ENCODE results near the gene EIF4A3. TPM values are rescaled to one million over a fixed set of nuclear protein-coding genes. Genes with fewer than 3 reads are reported as not detected.
"Not testable (repeated sequence)": the region's sequence is repeated elsewhere in the genome, so short reads cannot be mapped to it uniquely, and the experiment has no call there.

Gene EIF4A3
- polyA plus RNA-seq, 3 donors = 122 to 138 (median 127) TPM

- no peak for DNase-seq (ENCODE audit: low read depth in 3 of 3, low spot score in 2 of 3)
These were observed 27.0 kb upstream of the EIF4A3 start for GRCh38 chr17:80173916-80174315.

- DNase-seq (ENCODE audit: low read depth in 3 of 3, low spot score in 2 of 3) = no peak
These were observed 26.2 kb upstream of the EIF4A3 start for GRCh38 chr17:80173126-80173525.

GRCh38 chr17:80171681-80172080 lies 24.8 kb upstream of the EIF4A3 start:
- DNase-seq (ENCODE audit: low read depth in 3 of 3, low spot score in 2 of 3) = no peak

DNA sequence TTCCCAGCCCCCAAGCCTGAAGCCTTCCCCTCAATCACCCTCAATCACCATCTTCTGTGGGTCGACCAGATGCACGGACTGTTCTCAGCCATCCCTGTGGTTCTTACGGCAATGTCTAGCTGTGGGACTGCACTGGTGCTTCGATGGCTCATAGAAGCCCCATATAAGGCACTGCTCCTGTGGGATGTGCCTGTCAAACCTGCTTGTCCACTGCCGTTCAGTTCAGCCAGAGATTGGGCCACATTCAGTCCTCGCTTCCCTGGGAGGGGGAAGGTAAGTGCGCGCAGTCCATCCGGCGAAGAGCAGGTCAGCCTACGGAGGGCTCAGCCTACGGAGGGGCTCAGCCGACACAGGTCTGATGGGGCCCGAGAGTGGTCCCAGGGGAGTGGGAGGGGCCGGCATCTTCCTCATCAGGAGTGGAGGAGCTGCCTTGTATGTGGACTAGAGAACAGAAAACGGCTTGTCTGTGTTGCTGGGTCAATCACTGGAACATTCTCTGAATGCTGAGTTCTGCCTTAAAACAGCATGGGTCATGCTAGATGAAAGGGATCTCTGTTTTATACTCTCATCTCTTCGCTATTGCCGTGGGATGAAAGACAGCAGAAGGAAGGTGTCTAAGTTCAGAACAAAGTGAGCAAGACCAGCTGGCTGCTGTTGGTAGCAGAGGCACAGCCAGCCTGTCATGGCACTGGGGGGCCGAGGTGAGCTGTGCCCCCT lies 23.0 kb upstream of the EIF4A3 start, which contains the start of gene CARD14:
Gene CARD14, plus strand, starts transcription at position 247 of the 717 bp plus-strand sequence. CDS start 11,409 bp downstream, outside the sequence.
- DNase-seq (ENCODE audit: low read depth in 3 of 3, low spot score in 2 of 3) = no peak

- DNase-seq (ENCODE audit: low read depth in 3 of 3, low spot score in 2 of 3) = no peak
These were observed 22.2 kb upstream of the EIF4A3 start for GRCh38 chr17:80169107-80169506.

- DNase-seq (ENCODE audit: low read depth in 3 of 3, low spot score in 2 of 3) = no peak
These were observed 21.4 kb upstream of the EIF4A3 start for GRCh38 chr17:80168371-80168770.

DNA sequence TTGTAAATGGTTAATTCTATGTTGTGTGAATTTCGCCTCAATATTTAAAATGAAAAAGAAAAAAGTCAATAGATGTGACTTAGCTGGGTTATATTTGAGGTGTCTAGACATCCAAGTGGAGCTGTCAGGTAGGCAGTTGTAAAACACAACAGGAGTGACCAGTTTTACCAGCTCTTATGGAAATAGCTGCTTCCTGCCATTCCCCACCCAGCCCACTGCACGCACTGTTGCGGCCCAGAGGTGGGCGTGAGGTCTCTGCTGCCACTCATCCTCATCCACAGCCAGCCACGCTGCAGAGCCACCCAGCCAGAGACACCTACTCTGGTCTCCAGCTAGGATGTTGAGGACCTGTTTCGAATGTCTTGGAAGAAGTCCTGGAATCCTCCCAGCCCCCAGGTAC lies 19.5 kb upstream of the EIF4A3 start:
- no peak for DNase-seq (ENCODE audit: low read depth in 3 of 3, low spot score in 2 of 3)

- no peak for DNase-seq (ENCODE audit: low read depth in 3 of 3, low spot score in 2 of 3)
These were observed 17.3 kb upstream of the EIF4A3 start for GRCh38 chr17:80164185-80164584.

- DNase-seq (ENCODE audit: low read depth in 3 of 3, low spot score in 2 of 3) = no peak
These were observed 16.4 kb upstream of the EIF4A3 start for GRCh38 chr17:80163336-80163735.

- DNase-seq (ENCODE audit: low read depth in 3 of 3, low spot score in 2 of 3) = no peak
These were observed 13.6 kb upstream of the EIF4A3 start for GRCh38 chr17:80160536-80160935.

DNA sequence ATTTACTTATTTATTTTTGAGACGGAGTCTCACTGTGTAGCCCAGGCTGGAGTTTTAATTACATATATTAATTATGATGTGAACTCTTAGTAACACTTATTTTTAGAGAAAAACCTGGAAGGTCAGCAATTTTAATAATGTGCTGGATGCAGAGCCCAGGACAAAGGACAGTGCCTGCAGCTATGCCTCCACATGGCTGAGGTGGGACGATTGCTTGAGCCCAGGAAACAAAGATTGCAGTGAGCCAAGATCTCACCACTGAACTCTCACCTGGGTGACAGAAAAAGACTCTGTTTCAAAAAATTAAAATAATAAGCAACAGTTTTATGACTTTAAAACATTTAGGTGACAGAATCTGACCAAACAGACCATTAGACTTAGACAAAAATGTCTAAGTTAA lies 11.9 kb upstream of the EIF4A3 start:
- no peak for DNase-seq (ENCODE audit: low read depth in 3 of 3, low spot score in 2 of 3)

- not testable (repeated sequence) for DNase-seq (ENCODE audit: low read depth in 3 of 3, low spot score in 2 of 3)
These were observed 8.7 kb upstream of the EIF4A3 start for GRCh38 chr17:80155600-80155999.

- no peak for DNase-seq (ENCODE audit: low read depth in 3 of 3, low spot score in 2 of 3)
These were observed 7.2 kb upstream of the EIF4A3 start for GRCh38 chr17:80154166-80154565.

DNA sequence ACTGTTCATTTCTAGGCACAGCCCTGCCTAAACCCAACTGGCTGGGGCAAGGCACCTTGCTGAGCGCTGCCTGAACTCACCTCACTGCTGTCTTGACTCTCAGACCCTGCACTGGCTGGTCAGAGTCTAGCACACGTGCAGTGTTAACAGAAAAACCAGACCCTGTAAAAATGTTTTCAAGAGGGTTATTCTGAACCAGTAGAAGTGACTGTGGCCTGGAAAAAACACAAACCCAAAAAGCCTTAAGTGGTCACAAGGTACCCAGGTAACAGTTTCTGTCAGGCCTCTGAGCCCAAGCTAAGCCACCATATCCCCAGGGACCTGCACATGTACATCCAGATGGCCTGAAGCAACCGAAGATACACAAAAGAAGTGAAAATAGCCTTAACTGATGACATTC lies 6.1 kb upstream of the EIF4A3 start:
- DNase-seq (ENCODE audit: low read depth in 3 of 3, low spot score in 2 of 3) = no peak

GRCh38 chr17:80152081-80152702 lies 5.3 kb upstream of the EIF4A3 start:
- no peak for DNase-seq (ENCODE audit: low read depth in 3 of 3, low spot score in 2 of 3)

DNA sequence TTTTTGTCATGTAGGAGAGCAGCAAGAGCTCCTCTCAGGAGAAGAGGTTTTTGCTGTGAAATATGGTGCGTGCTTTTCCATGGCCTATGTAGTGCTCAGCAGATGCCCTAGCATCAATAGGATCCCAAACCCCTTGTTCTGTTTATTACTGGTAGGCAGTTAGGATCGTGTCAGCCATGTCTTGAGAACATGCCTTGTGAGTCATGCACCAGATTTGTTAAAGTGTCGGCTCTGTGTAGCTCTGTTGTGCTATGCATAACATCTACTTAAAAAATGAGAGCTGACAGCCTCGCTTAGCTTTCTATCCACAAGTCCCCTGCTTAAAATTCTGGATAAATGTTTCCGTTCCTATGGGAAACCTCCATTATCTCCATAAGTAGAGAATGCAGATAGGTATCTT lies 4.4 kb upstream of the EIF4A3 start:
- no peak for DNase-seq (ENCODE audit: low read depth in 3 of 3, low spot score in 2 of 3)

DNA sequence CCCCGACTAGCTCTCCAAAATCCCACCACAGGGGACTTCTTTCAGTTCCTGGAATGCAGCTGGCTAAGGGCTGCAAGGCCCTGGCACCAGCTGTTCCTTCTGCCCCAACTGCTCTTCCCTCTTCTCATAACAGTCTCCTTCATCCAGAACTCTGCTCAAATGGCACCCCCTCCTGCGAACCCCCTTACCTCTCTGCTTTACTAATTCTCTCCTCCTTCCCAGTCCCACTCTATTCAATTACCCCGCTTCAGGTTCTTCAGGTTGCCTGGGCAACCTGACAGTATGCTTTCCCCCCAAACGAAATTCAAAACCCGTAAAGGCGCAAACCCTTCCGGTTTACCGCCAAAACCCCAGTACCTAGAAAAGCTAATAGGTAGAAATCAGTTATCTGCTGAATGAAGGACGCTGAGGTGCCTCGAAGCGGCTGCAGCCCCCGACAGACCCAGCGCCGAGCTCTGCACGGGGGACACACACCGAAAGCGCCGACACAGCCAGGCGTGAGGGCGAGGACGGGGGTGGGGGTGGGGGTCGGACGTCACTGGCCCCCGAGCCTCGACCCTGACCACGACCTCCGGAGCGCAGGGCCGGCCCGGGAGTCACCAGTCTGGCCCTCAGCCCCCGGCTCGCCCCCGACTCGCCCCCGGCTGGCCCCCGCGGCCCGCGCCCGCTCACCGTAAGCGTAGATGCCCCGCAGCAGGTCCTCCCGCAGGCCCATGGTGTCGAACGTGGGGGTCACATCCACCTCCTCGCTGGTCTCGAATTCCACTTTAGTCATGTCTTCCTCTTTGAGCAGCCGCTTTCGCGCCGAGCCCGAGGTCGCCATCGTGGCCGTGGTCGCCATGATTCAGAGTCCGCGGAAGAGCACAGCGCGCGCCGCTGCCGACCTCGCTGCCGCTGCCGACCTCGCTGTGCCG lies 550 bp downstream of the EIF4A3 start:
- DNase-seq (ENCODE audit: low read depth in 3 of 3, low spot score in 2 of 3) = no peak

DNA sequence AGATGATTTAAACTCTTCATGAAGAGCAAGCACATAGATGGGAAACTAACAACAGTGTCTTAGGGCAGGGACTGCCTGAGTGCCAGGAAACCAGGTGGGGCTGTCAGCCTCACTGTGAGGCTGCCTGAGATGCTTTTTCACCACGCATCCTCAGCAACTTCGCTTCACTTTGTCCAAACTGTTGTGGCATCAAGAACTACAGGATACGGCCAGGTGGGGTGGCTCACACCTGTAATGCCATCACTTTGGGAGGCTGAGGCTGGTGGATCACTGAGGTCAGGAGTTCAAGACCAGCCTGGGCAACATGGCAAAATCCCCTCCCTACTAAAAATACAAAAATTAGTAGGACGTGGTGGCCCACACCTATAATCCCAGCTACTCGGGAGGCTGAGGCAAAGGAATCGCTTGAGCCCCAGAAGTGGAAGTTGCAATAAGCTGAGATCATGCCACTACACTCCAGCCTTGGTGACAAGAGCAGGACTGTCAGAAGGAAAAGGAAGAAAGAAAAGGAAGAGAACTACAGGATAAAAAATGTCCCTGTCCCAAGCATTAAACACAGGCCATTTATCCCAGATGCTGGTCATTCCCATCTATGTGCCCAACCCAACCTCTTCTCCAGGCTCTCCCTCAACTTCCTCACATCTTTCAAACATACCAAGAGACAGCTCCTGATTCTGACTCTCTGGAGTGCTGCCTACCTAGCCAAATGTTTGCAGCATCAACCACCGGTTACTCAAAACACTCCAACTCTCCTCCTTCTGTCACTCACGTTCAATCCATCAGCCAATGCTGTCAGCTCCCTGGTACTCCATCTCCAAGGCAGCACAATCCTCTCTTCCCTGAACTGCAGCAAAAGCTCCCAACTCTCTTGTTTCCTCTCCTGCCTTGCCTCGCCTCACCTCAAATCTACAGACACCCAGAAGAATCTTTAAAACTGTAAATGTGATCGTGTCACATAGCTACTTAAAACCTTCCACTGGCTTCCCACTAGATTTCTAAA lies 1.6 kb downstream of the EIF4A3 start:
- DNase-seq (ENCODE audit: low read depth in 3 of 3, low spot score in 2 of 3) = no peak

DNA sequence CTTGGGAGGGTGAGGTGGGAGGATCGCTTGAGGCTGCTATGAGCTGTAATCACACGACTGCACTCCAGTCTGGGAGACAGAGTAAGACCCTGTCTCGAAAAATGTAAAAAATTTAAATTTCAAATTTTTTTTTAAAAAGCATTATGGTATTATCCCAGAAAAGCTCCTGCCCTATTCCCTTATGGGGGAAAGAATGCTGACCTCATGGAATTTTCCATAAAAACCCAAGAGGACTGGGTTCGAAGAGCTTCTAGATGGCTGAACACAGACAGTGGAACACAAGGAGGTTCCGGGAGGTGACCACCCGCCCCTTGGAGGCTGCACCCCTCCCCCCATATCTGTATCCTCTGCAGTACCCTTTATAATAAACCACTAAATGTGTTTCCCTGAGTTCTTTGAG lies 4.0 kb downstream of the EIF4A3 start:
- DNase-seq (ENCODE audit: low read depth in 3 of 3, low spot score in 2 of 3) = no peak
